Left lobe of liver (tissue), 2 donors: Measurements from ENCODE around the gene OAS1. TPM values are rescaled to one million over a fixed set of nuclear protein-coding genes. Genes with fewer than 3 reads are reported as not detected.

Experiments
- ATAC-seq: fragments of 200-7000 bp; cut with Tn5 transposase; one replicate; pipeline ENCODE4 v1.9.1; 2020; ENCODE audit warnings: mild to moderate bottlenecking, moderate library complexity
- DNase-seq: peaks from one replicate; pipeline ENCODE4 v3.0.0-alpha.2; 2020; ENCODE audit warnings: low spot score
- total RNA-seq: library from RNA; stranded (reverse); gene quantifications from one replicate; pipeline ENCODE4 v1.2.1, GENCODE V29; 2021
- donor health status: DM: no; HTN: no; CAD: no; lungs with moderate emphysema.
- donor health status: DM: no; HTN: yes; CAD: no.

OAS1 gene
- total RNA-seq = 20.1 TPM

- DNase-seq (peak; percentile 73), ATAC-seq (peak; percentile 90)
Measured at GRCh38 chr12:112906712-112907414, at the start of gene OAS1. Gene OAS1 (plus strand): TSS chr12:112906962. CDS start chr12:112907040, 78 bp downstream.

DNA sequence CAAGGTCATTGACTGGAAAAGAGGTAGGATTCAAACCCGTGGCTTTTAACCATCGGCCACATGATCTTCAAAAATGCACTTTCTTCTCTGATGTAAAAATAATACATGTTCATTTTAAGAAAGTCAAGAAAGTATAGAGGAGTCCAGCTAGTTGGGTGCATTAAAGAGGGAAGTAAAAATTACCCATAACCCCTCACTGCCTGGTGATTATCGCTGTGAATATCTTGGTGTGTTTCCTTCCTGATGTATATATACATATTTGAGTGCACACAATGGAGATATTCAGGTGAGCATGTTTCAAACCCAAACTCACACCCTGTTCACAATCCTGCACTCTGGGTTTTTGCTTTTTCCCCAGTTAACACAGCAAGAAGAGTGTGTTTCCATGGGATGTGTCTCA is 47.5 kb upstream of the OAS1 start:
- ATAC-seq (no peak), DNase-seq (no peak)

GRCh38 chr12:112860181-112860580 is 46.6 kb upstream of the OAS1 start:
- ATAC-seq (no peak), DNase-seq (no peak)

- DNase-seq (no peak), ATAC-seq (no peak)
Measured at GRCh38 chr12:112861284-112861683, 45.5 kb upstream of the OAS1 start.

DNA sequence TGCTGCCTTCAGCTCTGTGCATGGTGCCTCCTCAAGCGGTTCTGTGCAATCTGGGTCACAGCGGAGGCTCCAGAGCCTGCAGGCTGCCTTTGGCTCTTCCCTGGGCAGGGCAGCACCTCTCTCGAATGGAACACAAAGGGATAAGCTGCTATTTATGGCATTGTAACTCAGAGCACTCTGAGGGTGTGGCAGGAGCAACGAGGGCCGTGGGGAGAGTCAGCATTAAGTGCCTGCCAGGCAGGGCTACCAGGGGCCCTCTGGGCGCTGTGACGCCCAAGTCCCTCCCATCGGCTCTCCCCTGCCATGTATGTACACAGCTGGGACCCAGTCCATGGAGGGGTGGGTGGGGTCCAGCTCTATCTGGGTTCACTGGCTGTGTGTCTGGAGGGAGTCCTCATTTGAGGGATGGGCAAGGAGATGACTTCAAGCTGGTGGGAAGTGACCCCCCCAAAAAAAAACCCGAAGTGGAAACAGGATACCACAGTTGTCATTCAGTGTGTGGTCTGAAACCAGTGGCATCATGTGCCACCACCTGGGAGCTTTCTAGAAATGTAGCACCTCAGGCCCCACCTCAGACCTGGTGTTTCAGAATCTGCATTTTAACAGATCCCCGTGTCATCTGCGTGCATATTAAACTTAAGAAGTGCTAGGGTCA is 44.0 kb upstream of the OAS1 start:
- no peak for ATAC-seq

GRCh38 chr12:112868459-112869041 is 38.2 kb upstream of the OAS1 start:
- ATAC-seq = peak; percentile 33
- DNase-seq = no peak

More for the DNA sequence above, 44.0 kb upstream of the OAS1 start:
- no peak for DNase-seq

DNA sequence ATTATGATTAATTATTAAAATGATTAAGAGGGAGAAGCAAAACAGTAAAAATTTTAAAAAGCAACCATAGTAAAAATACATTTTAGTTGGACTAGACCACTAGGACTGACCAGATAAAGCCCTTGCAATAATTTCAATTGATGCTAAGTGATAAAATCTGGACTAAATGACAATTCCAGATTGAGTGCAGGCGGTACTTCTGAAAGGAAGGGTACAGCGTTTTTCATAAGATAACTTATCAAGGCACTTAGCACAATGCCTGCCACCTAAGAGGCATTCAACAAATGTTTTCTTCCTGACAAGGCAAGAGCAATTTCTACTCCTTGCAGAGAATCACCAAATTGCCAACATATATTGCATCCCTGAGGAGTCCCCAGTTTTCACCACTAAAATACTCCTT is 37.7 kb upstream of the OAS1 start:
- DNase-seq (no peak), ATAC-seq (no peak)

DNA sequence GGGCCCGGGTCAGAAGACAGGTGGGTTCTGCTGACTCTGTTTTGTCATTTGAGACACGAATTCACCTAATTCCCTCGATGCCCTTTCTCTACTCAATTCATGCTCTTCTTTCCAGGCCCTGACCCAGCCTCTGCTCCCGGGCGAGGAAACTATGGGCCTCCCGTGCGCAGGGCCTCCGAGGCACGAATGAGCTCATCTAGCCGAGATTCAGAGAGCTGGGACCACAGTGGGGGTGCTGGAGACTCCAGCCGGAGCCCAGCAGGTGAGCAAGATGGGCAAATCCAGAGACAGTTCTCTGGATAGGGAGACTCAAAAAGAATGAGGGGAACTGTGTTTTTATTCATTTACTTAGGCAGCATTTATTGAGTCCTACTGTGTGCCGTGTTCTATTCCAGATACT is 37.0 kb upstream of the OAS1 start:
- DNase-seq = no peak
- ATAC-seq = no peak

DNA sequence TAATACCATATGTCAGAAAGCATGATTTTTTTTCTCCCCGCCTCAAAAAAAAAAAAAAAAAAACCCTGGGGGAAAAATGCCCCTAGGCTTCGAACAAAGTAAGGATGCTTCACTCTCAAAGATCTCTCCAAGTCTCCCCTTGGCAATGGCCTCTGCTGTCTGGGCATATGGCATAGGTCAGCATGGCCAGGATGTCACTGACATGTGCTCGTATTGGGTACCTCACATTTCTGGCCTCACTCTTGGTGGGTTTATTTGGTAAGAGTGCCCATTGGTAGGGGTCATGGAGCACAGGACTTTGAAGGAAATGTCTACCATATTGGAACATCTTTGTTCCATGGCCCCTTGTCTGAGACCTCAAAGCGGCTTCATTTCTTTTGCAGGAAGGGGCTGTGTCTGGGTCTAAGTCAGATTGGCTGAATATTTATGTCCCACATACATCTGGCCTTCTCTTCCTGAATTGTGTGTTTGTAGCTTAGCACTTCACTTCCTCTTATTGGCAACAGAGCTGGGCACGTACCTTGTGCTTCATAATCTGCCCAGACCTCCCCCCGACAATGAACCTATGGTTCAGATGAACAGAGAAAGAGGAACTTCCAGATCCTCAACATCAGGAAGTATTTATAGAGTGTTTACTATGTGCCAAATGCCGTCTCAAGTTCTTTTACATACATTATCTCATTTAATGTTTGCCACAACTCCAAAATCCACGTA is 36.3 kb upstream of the OAS1 start:
- ATAC-seq (no peak), DNase-seq (no peak)

DNA sequence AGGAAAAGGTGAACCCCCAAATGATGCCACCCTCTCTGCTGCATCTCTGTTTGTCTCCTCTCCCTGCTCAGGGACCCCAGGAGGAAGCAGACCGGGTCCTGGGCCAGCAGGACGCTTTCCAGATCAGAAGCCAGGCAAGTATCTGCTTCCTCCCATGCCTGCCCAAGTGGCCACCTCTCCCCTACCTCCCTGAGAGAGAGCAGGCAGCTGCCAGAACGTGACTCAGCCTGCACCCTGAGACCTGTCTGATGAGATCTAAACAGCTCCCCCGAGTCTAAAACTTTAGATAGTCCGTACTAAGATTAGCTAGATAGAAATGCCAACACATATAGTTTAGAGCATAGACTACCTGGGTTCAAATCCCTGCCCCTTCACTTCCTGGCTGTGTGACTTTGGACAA is 31.2 kb upstream of the OAS1 start:
- no peak for DNase-seq
- no peak for ATAC-seq

- ATAC-seq (no peak), DNase-seq (no peak)
Measured at GRCh38 chr12:112876506-112876905, 30.3 kb upstream of the OAS1 start.

DNA sequence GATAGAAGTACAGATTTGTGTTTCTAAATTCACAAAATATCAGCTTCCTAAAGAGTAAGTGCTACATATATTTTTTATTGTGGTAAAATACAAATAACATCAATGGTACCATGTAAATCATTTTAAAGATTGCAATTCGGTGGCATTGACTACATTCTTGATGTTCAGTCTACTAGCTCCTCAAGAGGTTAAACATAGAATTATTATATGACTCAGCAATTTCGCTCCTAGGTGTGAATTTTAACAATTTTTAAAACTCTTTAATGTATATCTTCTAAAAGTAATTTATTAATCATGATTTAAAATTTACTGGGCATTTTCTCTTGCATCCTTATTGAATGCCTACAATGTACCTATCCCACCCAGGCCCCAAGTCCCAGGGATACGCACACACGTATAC is 29.8 kb upstream of the OAS1 start:
- ATAC-seq = no peak
- DNase-seq = no peak

DNA sequence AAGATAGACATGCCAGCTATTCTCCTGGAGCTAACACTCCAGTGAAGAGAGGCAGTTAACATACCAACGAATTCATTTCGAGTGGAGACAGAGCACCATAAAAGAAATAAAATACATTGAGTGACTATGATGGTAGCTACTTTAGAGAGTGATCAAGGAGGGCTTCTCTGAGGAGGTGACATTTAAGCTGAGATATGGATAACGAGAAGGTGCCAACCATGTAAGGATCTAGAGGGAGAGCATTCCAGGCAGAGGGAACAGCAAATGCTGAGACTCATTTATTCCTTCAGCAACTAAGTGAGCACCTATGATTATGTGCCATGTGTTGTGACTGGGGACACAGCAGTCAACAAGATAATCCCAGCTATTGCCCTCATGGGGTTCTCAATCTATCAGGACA is 28.3 kb upstream of the OAS1 start:
- no peak for DNase-seq
- no peak for ATAC-seq

- ATAC-seq = no peak
- no peak for DNase-seq
Measured at GRCh38 chr12:112879191-112879705, 27.5 kb upstream of the OAS1 start.

DNA sequence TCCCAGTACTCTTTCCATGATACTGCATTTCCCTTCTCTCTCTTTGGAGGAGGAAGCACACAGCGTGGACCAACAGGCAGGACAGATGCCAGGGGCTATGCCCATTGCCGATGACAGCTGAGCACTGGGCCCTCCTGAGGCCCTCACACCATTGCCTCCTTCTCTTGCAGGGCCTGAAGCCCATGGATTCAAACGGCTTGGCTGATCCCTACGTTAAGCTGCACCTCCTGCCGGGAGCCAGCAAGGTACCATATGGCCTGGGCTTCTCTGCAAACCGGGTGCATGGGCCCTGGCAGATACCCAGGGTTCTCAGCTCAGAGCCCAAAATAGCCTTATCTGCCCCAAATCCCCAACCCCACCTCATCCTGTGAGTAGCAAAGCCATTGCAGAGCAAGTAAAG is 25.2 kb upstream of the OAS1 start:
- no peak for ATAC-seq
- DNase-seq = no peak

- ATAC-seq (no peak), DNase-seq (no peak)
Measured at GRCh38 chr12:112885236-112885635, 21.5 kb upstream of the OAS1 start.

DNA sequence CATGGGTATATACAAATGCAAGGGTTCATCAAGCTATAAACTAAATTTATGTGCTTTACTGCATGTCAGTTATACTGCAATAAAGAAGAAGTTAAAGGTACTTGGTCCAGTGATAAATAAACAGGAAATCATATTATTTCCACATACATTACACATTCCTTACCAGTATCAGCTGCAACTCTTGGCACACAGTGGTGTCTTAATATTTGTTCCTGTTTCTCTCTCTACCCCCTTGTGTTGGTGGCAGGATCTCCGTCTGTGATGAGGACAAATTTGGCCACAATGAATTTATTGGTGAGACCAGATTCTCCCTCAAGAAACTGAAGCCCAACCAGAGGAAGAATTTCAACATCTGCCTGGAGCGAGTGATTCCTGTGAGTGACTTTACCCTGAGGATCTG is 19.2 kb upstream of the OAS1 start:
- ATAC-seq = no peak
- DNase-seq = no peak

GRCh38 chr12:112891093-112892024 is 15.4 kb upstream of the OAS1 start:
- no peak for ATAC-seq
- DNase-seq = peak; percentile 44

DNA sequence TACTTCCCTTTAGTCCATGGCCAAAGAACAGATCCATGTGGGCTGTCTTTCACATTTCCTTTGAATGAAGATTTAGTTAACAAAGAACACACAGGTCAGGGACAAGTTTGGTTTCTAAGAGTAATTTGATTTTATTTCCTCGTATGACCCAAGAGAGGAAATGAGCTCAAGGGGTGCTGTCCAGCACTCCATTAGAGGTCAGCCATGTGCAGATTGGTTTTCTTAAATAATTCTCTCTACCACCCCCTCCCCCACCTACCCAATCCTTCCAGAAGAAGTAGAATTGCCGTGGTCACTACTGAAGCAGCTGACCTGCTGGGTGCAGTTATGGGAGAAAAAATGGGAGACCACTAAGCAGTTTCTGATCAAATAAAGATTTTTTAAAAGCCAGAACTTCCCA is 13.9 kb upstream of the OAS1 start:
- DNase-seq (no peak), ATAC-seq (no peak)

DNA sequence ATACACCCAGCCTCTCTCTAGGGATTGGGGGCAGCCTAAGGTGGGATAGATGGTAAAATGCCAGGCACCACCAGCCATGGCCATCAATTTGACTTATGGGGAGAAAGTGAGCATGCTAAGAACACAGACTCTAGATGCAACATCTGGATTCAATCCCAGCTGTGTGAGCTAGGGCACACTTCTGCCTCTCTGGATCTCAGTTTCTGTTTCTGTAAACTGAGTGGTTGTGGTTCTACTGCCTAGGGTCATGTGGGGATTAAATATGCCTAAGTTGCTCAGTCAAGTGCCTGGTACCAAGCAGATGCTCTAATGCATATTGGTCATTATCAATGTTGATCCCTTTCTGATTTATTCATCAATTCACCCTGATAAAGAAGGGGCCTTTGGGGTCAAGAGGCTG is 12.6 kb upstream of the OAS1 start:
- no peak for DNase-seq
- no peak for ATAC-seq
